Nephron progenitor cell (in vitro differentiated cells): ENCODE results near the gene P3H1.
A peak's percentile ranks its signal among the peaks of the same experiment; 100 is the strongest.
"Not testable (repeated sequence)": the region's sequence is repeated elsewhere in the genome, so short reads cannot be mapped to it uniquely, and the experiment has no call there.

ENCODE experiments used
- DNase-seq: peaks from one replicate; pipeline ENCODE4 v3.0.0; 2021
- H3K27ac Mint-ChIP-seq: 2 replicates; pipeline ENCODE4 v1.8.0; 2021; ENCODE audit warnings: mild to moderate bottlenecking, moderate library complexity, mixed read lengths
- H3K27me3 Mint-ChIP-seq: 2 replicates; pipeline ENCODE4 v1.8.0; 2021; ENCODE audit warnings: mild to moderate bottlenecking, low read depth, mixed read lengths; ENCODE audit not compliant: poor library complexity
- H3K36me3 Mint-ChIP-seq: 2 replicates; pipeline ENCODE4 v1.8.0; 2021; ENCODE audit warnings: low read depth, mixed read lengths
- H3K4me1 Mint-ChIP-seq: 2 replicates; pipeline ENCODE4 v1.8.0; 2021; ENCODE audit warnings: mixed read lengths
- H3K4me3 Mint-ChIP-seq: 2 replicates; pipeline ENCODE4 v1.8.0; 2021; ENCODE audit warnings: mild to moderate bottlenecking, moderate library complexity, mixed read lengths
- H3K9me3 Mint-ChIP-seq: 2 replicates; pipeline ENCODE4 v1.8.0; 2021; ENCODE audit warnings: mild to moderate bottlenecking, moderate library complexity, mixed read lengths
- CTCF ChIP-seq: fragments of 200-600 bp; sonication (generic); IDR thresholded peaks from 2 replicates; pipeline ENCODE4 v1.5.0; 2021; ENCODE audit warnings: antibody characterized with exemption

P3H1 gene, protein sequence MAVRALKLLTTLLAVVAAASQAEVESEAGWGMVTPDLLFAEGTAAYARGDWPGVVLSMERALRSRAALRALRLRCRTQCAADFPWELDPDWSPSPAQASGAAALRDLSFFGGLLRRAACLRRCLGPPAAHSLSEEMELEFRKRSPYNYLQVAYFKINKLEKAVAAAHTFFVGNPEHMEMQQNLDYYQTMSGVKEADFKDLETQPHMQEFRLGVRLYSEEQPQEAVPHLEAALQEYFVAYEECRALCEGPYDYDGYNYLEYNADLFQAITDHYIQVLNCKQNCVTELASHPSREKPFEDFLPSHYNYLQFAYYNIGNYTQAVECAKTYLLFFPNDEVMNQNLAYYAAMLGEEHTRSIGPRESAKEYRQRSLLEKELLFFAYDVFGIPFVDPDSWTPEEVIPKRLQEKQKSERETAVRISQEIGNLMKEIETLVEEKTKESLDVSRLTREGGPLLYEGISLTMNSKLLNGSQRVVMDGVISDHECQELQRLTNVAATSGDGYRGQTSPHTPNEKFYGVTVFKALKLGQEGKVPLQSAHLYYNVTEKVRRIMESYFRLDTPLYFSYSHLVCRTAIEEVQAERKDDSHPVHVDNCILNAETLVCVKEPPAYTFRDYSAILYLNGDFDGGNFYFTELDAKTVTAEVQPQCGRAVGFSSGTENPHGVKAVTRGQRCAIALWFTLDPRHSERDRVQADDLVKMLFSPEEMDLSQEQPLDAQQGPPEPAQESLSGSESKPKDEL

GRCh38 chr1:42766741-42767509 lies at the start of gene P3H1, which contains the start of gene C1orf50:
Gene P3H1 (minus strand): TSS chr1:42767028. CDS start chr1:42766971, 57 bp downstream.
Gene C1orf50 (plus strand): TSS chr1:42767249. CDS start chr1:42767312, 63 bp downstream.
- Mint-ChIP-seq H3K36me3 (peaks cover 30% of the 10 kb centered on the region), H3K4me1 (peaks cover 27% of the 10 kb centered on the region), H3K9me3 (no peaks in the 10 kb centered on the region), H3K4me3 (no peak within 1 kb of the TSS), H3K27me3 (no peaks in the 10 kb centered on the region), H3K27ac (no peak within 1 kb of the TSS)
- peak; percentile 100 for DNase-seq
- no peak for TF ChIP-seq CTCF

DNA sequence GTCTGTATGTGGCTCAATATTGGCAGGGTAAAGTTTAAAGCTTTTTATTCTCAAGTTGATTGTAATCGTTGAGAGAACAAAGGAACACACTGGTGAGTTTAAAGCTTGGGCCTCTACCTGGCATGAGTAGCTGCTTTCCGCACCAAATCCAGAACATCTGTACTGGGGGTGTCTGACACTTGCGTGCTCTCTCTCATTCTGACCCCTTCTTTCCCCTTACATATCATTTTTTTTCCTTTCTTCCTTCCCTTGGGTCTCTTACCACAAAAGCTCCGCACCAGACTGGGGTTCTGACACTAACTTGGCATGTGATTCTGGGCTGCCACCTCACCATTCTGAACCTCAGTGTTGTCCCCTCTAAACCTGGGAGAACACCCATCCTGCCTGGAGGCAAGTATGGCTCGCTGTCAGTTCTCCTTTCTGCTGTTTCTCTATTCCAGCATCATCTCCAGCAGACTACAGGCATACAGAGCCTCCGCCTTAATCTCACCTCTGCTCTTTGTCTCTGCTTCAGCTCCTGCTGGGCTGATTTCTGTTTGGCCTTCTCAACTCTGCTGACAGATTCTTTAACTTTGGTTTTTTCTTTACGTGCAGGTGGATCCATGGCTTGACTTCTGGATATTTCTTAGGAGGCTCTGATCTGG lies 49.2 kb upstream of the P3H1 start:
- TF ChIP-seq CTCF: no peak
- Mint-ChIP-seq H3K36me3 (peaks cover 28% of the 10 kb centered on the region), H3K9me3 (no peaks in the 10 kb centered on the region), H3K4me1 (peaks cover 22% of the 10 kb centered on the region), H3K27ac (peak overlapping the region; percentile 89), H3K27me3 (no peaks in the 10 kb centered on the region), H3K4me3 (peak overlapping the region; percentile 90)
- no peak for DNase-seq

DNA sequence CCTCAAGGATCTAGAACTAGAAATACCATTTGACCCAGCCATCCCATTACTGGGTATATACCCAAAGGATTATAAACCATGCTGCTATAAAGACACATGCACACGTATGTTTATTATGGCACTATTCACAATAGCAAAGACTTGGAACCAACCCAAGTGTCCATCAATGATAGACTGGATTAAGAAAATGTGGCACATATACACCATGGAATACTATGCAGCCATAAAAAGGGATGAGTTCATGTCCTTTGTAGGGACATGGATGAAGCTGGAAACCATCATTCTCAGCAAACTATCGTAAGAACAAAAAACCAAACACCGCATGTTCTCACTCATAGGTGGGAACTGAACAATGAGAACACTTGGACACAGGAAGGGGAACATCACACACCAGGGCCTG lies 48.0 kb upstream of the P3H1 start:
- Mint-ChIP-seq H3K4me1 (peaks cover 18% of the 10 kb centered on the region), H3K4me3 (peak overlapping the region; percentile 54), H3K36me3 (peaks cover 39% of the 10 kb centered on the region)
- not testable (repeated sequence) for DNase-seq, H3K9me3 Mint-ChIP-seq, H3K27me3 Mint-ChIP-seq, H3K27ac Mint-ChIP-seq

DNA sequence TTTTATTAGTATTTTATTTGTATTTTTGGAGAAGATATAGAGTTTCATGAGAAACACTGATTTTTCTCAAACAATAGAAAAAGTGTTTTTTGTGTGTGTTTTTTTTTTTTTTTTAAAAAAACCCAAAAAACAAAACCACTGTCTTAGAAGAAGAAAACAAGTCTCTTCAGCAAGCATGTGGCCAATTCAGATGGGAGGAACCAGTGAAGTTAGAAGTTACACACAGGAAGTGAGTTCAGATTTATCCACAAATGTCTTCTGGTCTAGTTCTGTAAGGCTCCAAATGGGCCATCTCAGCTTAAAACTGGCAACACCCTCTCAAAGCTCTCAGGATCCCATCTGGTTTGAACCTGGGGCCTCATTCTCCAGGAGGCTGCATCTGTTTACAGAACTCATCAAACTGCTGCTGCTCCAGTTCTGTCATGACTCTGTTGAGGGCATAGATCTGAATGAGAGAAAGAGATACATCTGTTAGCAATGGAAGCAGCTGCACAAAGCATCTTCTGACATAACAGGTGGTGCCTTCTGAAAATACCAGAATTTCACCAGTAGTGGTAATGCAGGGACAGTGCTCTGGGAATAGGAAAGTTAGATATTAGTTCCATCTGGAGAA lies 40.3 kb upstream of the P3H1 start:
- Mint-ChIP-seq H3K27me3 (peaks cover 6% of the 10 kb centered on the region), H3K36me3 (peaks cover 83% of the 10 kb centered on the region), H3K4me1 (peaks cover 7% of the 10 kb centered on the region), H3K4me3 (no peak overlapping the region), H3K9me3 (peaks cover 18% of the 10 kb centered on the region), H3K27ac (no peak overlapping the region)
- no peak for TF ChIP-seq CTCF
- no peak for DNase-seq

DNA sequence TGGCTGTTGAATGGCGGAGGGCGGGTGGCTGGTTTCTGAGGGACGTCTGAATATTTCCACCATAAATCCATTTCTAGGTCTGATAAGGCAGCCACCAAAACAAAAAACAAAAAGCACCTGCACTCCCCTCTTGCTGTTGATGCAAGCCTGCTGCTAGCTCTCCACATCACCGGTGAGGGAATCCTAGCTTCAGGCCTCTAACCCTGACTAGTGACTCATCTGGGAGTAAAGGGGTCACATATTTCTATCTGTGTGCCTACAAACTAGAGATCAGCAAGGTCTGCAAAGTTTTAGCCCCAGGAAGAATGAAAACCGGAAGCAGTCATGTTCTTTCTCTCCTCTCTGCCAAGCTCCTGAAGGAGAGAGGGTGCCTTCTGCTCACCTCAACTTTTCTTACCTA lies 39.8 kb upstream of the P3H1 start:
- peaks cover 3% of the 10 kb centered on the region for H3K4me1 Mint-ChIP-seq
- H3K36me3 Mint-ChIP-seq: peaks cover 80% of the 10 kb centered on the region
- H3K27ac Mint-ChIP-seq: no peak overlapping the region
- H3K27me3 Mint-ChIP-seq: peaks cover 6% of the 10 kb centered on the region
- DNase-seq: no peak
- no peak overlapping the region for H3K4me3 Mint-ChIP-seq
- no peak for TF ChIP-seq CTCF
- H3K9me3 Mint-ChIP-seq: peaks cover 18% of the 10 kb centered on the region
